Middle frontal gyrus (tissue), 1 donor: ENCODE results near the gene SNAPC4.
"Not testable (repeated sequence)": the region's sequence is repeated elsewhere in the genome, so short reads cannot be mapped to it uniquely, and the experiment has no call there.

Source experiments
- DNase-seq: peaks from one replicate; pipeline ENCODE4 v3.0.0-alpha.2; 2015; ENCODE audit warnings: low spot score; ENCODE audit errors: extremely low spot score

The SNAPC4 gene

DNA sequence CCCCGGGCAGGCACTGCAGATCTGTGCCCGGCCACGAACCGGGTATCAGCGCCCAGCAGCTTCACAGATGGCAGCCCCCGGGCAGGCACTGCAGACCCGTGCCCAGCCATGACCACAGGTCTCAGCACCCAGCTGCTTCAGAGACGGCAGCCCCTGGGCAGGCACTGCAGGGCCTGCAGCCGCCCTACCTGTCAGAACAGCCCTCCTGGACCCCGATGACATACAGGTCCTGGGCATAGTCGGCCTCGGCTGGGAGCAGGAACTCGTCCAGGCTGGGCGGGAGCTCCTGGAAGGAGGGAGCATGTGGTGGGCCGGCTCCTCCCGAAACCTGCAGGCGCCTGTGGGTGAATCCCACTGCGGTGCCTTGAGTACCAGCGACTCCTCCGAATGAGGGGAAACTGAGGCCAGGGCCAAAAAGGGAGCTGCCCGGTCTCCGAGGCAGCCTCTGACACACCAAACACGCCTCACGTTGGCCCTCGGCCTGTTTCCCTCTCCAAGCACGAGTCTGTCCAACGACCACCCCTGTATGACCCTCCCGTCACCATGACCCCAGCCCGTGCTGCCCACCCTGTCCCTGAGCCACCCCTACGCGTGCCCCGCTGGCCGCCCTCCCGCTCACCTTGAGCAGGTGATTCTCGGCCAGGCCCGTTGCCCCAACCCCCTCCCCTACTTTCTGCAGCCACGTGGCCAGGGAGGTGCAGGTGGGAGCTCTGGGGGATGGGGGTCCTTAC is 34.0 kb upstream of the SNAPC4 start:
- no peak for DNase-seq

GRCh38 chr9:136433043-136433715 is 33.2 kb upstream of the SNAPC4 start:
- DNase-seq: no peak

DNA sequence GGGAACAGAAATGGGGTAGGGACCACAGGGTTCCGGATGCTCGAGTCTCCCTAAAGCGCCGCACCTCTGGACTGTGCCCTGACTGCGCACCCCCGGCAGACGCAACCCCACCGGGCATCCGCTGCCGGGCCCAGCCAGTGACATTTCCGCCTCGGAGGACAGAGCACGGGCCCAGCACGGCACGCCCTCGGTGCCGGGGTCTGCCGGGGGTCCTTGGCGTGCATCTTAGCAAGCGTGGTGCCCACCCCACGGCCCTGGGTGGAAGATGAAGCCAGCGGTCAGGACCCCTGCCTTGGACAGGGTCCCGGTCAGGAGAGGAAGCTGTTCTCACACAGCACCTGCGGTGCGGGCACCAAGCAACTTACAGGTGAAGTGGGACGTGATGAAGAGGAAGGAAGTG is 32.6 kb upstream of the SNAPC4 start:
- DNase-seq: no peak

- no peak for DNase-seq
Observed at GRCh38 chr9:136431782-136432350, 31.9 kb upstream of the SNAPC4 start.

GRCh38 chr9:136430588-136431234 is 30.7 kb upstream of the SNAPC4 start:
- no peak for DNase-seq

DNA sequence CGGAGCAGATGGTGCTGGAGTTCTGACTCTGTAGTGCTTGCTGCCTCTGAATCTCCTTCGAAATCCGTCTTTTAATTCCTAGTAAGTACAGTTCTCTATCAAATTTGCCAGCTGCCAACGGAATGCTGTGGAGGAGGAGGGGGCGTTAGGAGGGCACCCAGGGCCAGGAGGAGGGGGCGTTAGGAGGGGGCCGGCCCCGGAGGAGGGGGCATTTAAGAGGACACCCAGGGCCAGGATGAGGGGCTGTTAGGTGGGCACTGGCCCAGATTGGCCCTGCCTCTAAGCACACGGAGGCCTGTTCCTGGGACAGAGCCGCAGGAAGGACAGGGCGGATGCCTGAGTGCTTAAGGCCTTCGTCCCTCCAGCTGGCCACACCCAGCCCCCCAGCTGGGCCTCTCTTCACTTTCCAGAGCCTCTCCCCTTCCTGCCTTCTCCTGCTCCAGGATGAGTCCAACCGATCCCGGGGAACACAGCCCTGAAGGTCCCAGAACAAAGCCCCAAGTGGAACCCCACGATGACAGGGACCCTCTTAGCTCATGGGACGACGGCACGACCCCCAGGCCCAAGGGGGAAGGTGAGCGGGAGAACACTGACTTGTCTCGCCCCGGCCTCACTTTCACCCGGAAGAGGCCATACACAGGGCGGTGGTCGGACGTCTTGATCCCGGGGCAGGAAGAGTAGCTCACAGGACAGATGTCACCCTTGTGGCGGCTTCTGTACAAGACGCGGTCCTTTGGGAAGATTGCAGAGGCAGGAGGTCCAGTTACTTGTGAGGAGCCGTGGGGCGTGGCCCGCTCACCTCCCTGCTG is 29.9 kb upstream of the SNAPC4 start:
- no peak for DNase-seq

DNA sequence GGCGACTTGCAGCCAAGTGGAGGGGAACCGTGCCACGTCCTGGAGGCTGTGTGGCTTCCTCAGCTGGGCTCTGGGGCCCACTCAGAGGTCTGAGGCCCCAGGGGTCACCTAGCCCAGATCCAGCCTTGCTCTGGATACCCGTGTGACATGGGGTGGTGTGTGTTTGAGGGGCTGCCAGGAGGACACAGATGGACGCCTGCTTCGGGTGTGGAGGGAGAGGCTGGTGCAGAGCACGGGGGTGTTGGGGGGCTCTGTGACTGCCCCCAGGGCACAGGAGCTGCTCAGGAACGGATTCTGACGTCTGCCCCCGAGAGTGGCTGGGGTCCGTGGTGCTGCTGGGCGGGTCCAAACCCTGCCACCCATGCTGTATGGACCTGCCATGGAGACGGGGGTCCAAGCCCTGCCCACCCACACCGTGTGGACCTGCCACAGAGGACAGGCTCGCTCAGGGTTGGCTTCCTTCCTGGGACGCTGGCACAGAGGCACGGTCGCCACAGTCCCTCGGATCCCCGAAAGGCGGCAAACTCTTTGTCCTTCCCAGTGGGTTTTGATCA is 29.2 kb upstream of the SNAPC4 start:
- DNase-seq: no peak

DNA sequence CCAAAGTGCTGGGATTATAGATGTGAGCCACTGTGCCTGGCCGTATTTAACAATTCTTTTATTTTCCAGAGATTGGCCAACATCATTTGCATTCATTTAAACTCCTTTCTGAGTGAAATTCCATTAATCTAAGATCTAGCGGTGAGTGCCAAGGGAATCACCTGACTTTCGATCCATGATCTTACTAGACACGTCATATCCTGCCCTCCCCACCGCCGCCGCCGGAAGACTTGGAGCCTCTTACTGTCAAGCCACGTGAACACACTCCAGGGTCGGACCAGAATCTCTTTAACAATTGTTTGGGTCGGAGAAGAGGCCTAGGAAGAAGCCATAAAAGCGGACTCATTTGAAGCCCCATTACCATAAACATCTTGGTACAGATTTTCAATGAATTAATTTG is 26.8 kb upstream of the SNAPC4 start:
- DNase-seq: no peak

- DNase-seq: not testable (repeated sequence)
Observed at GRCh38 chr9:136425367-136425766, 25.4 kb upstream of the SNAPC4 start.

GRCh38 chr9:136424750-136425362 is 24.9 kb upstream of the SNAPC4 start:
- DNase-seq: no peak

GRCh38 chr9:136423432-136424146 is 23.6 kb upstream of the SNAPC4 start:
- DNase-seq: no peak

DNA sequence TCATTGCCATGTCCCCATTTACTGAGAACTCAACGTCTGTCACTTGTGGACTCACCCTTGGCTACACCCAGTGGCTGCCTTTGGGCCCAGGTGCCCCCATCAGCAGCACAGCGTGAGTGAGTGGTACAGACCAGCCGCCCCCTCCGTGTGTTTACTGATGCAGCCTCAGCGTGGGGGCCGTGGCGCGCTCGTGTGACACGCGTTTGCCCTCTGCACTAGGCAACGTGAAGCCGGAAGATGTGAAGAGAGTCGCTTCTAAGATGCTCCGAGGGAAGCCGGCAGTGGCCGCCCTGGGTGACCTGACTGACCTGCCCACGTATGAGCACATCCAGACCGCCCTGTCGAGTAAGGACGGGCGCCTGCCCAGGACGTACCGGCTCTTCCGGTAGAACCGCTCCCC is 22.9 kb upstream of the SNAPC4 start:
- DNase-seq: no peak

DNA sequence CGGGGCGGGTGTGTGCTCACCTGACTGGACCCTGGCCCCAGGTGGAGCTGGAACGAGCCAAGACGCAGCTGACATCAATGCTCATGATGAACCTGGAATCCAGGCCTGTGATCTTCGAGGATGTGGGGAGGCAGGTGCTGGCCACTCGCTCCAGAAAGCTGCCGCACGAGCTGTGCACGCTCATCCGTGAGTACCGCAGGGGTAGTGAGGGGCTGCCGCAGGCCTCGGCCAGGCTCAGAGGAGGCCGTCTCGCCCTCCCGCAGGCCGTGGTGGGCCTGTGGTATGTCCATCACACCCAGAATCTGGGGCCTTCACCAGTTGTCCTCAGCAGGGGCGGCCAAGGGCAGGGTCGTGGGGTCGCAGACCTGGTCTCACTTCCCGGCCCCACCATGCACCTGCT is 21.8 kb upstream of the SNAPC4 start:
- DNase-seq: no peak

GRCh38 chr9:136419092-136419420 is 19.1 kb upstream of the SNAPC4 start:
- DNase-seq: no peak

DNA sequence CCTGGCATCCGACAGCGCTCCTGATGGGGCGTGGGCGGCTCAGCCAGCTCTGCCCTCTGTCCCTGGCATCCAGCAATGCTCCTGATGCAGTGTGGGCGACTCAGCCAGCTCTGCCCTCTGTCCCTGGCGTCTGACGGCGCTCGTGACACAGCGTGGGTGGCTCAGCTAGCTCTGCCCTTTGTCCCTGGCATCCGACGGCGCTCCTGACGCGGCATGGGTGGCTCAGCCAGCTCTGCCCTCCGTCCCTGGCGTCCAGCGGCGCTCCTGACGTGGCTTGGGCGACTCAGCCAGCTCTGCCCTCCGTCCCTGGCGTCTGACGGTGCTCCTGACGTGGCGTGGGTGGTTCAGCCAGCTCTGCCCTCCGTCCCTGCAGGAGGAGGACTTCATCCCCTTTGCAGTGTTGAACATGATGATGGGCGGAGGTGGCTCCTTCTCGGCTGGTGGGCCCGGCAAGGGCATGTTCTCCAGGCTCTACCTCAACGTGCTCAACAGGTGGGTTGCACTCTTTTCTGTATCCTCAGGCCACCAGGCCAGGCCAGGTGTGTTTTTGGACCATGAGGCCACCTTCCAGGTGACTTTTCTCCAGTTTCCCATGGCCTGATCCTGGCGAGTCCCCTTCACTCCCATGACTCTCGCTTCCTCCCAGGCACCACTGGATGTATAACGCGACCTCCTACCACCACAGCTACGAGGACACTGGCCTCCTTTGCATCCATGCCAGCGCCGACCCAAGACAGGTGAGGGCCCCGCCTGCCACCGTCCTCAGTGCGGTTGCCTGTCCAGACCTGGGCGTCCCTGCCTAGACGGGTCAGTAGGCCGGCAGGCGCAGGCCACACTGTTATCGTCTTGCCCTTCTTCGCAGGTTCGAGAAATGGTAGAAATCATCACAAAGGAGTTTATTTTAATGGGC is 18.5 kb upstream of the SNAPC4 start:
- DNase-seq: no peak

GRCh38 chr9:136416914-136417313 is 16.9 kb upstream of the SNAPC4 start:
- DNase-seq: no peak

DNA sequence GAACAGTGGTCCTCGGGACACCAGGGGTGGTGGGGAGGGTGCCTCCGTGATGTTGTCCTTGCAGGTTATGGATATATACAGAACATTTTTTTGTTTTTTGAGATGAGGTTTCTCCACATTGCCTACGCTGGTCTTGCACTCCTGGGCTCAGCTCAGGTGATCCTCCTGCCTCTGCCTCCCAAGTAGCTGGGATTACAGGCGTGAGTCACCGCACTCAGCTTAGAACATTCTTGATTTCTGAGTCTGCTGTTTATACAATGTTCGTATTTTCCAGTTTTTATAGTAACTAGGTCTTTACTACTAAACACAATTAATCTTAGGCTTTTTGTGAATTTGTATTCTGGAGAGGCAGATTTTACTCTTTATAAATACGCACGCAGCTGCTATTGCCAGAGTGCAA is 16.5 kb upstream of the SNAPC4 start:
- DNase-seq: no peak

DNA sequence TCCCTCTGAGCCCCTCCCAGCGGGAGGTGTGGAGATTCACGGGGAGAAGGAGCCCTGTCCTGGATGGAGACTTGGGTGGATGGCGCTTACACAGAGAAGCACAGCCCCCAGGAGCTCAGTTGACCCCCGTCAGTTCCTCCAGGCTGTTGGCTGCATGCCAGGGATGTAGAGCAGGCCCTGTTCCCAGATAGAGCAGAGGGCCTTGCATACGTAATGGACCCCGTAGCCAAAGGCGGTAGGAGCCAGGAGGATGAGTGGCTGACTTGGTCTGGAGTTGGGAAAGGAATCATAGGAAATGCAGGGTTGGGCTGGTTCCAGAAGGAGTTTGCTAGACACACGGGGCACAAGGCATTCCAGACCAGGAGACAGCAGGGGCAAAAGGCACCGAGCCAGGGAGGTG is 13.0 kb upstream of the SNAPC4 start:
- DNase-seq: no peak

DNA sequence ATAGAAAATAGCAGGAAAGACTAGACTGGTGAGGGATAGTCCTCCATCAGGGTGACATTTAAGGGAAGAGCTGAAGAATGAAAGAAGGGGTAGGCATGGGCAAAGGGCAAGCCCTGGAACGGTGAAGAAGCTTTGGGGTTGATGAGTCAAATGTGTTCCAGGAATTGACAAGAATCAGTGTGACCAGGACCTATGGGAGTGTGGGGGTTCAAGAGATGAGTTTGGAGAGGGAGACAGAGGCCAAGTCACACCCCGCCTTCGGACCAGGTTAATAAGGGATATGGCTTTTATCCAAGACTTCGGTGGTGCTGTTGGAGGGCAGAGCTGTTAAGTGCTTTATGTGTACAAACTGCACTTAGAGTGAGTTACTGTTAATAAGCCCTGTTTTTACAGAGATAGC is 11.4 kb upstream of the SNAPC4 start:
- DNase-seq: no peak
